Mesenchymal stem cell (in vitro differentiated cells and primary cell): ENCODE data around the gene JPT1.

ENCODE experiments used
- DNase-seq: peaks from one replicate; pipeline ENCODE4 v3.0.0-alpha.2; 2013
- H2AFZ ChIP-seq: one replicate; pipeline ENCODE4 v1.6.1; 2013; ENCODE audit warnings: low read depth, mild to moderate bottlenecking, control low read depth, inconsistent platforms, low read length, moderate library complexity
- H2AK5ac ChIP-seq: 2 replicates; pipeline ENCODE4 v1.6.1; 2013; ENCODE audit warnings: low read length, moderate library complexity, mild to moderate bottlenecking, inconsistent platforms; ENCODE audit not compliant: severe bottlenecking
- H2BK120ac ChIP-seq: one replicate; pipeline ENCODE4 v1.6.1; 2013; ENCODE audit warnings: low read depth, mild to moderate bottlenecking, inconsistent platforms, low read length, moderate library complexity
- H2BK12ac ChIP-seq, 2 experiments: one replicate each; pipeline ENCODE4 v1.6.1; 2013; ENCODE audit warnings: inconsistent platforms in 2 of 2, low read length in 2 of 2, mild to moderate bottlenecking in 2 of 2, moderate library complexity in 2 of 2, control low read depth in 1 of 2
- H2BK15ac ChIP-seq: one replicate; pipeline ENCODE4 v1.6.1; 2013; ENCODE audit warnings: mild to moderate bottlenecking, low read depth, inconsistent platforms; ENCODE audit not compliant: poor library complexity, severe bottlenecking
- H2BK5ac ChIP-seq: 2 replicates; pipeline ENCODE4 v1.6.1; 2013; ENCODE audit warnings: low read depth, mild to moderate bottlenecking, low read length, control low read depth, inconsistent platforms; ENCODE audit not compliant: poor library complexity, severe bottlenecking
- H3K14ac ChIP-seq, 2 experiments: one replicate each; pipeline ENCODE4 v1.6.1; 2013; ENCODE audit warnings: inconsistent platforms in 2 of 2, low read length in 2 of 2, control low read depth in 1 of 2, mild to moderate bottlenecking in 1 of 2, moderate library complexity in 1 of 2
- H3K18ac ChIP-seq, 2 experiments: one replicate each; pipeline ENCODE4 v1.6.1; 2013; ENCODE audit warnings: inconsistent platforms in 2 of 2, low read length in 2 of 2, control low read depth in 1 of 2, low read depth in 1 of 2, mild to moderate bottlenecking in 1 of 2
- H3K23ac ChIP-seq, 2 experiments: one replicate each; pipeline ENCODE4 v1.6.1; 2013; ENCODE audit warnings: inconsistent platforms in 2 of 2, low read length in 2 of 2, mild to moderate bottlenecking in 2 of 2, moderate library complexity in 2 of 2, control low read depth in 1 of 2
- H3K27ac ChIP-seq: 2 replicates; pipeline ENCODE4 v1.5.1; 2013; ENCODE audit warnings: mild to moderate bottlenecking, moderate library complexity, low read length, control low read depth, inconsistent platforms; ENCODE audit not compliant: poor library complexity, severe bottlenecking
- H3K27me3 ChIP-seq, 2 experiments: 2 replicates each; pipeline versions ENCODE4 v1.6.1 to v1.7.0; 2013; ENCODE audit warnings: low read length in 2 of 2, mild to moderate bottlenecking in 2 of 2, moderate library complexity in 2 of 2, control low read depth in 1 of 2, inconsistent platforms in 1 of 2; ENCODE audit not compliant: control insufficient read depth in 1 of 2, insufficient read depth in 1 of 2
- H3K36me3 ChIP-seq, 2 experiments: 2 replicates each; pipeline versions ENCODE4 v1.6.1 to v1.7.0; 2013; ENCODE audit warnings: low read length in 2 of 2, control low read depth in 1 of 2, inconsistent platforms in 1 of 2, low read depth in 1 of 2, mild to moderate bottlenecking in 1 of 2; ENCODE audit not compliant: insufficient read depth in 2 of 2, control insufficient read depth in 1 of 2
- H3K4ac ChIP-seq, 2 experiments: one replicate each; pipeline ENCODE4 v1.6.1; 2013; ENCODE audit warnings: inconsistent platforms in 2 of 2, low read length in 2 of 2, mild to moderate bottlenecking in 2 of 2, moderate library complexity in 2 of 2, control low read depth in 1 of 2, low read depth in 1 of 2
- H3K4me1 ChIP-seq: 2 replicates; pipeline ENCODE4 v1.6.1; 2013; ENCODE audit warnings: low read depth, low read length, control low read depth; ENCODE audit not compliant: control insufficient read depth, insufficient read depth
- H3K4me2 ChIP-seq: 2 replicates; pipeline ENCODE4 v1.6.1; 2013; ENCODE audit warnings: low read length, mild to moderate bottlenecking, inconsistent platforms; ENCODE audit not compliant: poor library complexity, severe bottlenecking
- H3K4me3 ChIP-seq, 2 experiments: 2 replicates each; pipeline versions ENCODE4 v1.5.1 to v1.7.0; 2013; ENCODE audit warnings: low read length in 2 of 2, mild to moderate bottlenecking in 2 of 2, control low read depth in 1 of 2, low read depth in 1 of 2; ENCODE audit not compliant: insufficient read depth in 1 of 2
- H3K79me1 ChIP-seq: replicated peaks from 2 replicates; pipeline ENCODE4 v1.6.1; 2013; ENCODE audit warnings: mild to moderate bottlenecking, control low read depth, low read length, inconsistent platforms; ENCODE audit not compliant: poor library complexity, severe bottlenecking
- H3K9ac ChIP-seq: 2 replicates; pipeline ENCODE4 v1.7.0; 2013; ENCODE audit warnings: mild to moderate bottlenecking, low read length, moderate library complexity
- H3K9me3 ChIP-seq: 2 replicates; pipeline ENCODE4 v1.7.0; 2013; ENCODE audit warnings: mild to moderate bottlenecking, low read length; ENCODE audit not compliant: control insufficient read depth
- H4K8ac ChIP-seq: one replicate; pipeline ENCODE4 v1.6.1; 2013; ENCODE audit warnings: inconsistent platforms, mild to moderate bottlenecking, low read length, moderate library complexity
- H4K91ac ChIP-seq: one replicate; pipeline ENCODE4 v1.6.1; 2013; ENCODE audit warnings: mild to moderate bottlenecking, low read length, inconsistent platforms
- WGBS: methylation state at CpG from one replicate; pipeline ENCODE4 v1.1.7; 2013; ENCODE audit warnings: mixed read lengths; 5-methylcytosine and 5-hydroxymethylcytosine counted together

JPT1 gene

GRCh38 chr17:75109407-75110233 lies 44.7 kb downstream of the JPT1 start, which contains the start of gene ARMC7:
Gene ARMC7 (plus strand): TSS chr17:75109969. CDS start chr17:75110289, 320 bp downstream.
- WGBS = 1% methylated on average over 62 of the region's 68 CpGs

GRCh38 chr17:75109046-75109406 lies 45.3 kb downstream of the JPT1 start:
- H3K4me3 ChIP-seq = peak overlapping the region; percentile 66 to 94

More at GRCh38 chr17:75109407-75110233, 44.7 kb downstream of the JPT1 start, which contains the start of gene ARMC7:
- Histone ChIP-seq H2BK5ac (no peak within 1 kb of the TSS), H4K8ac (peak within 1 kb of the TSS; percentile 67), H3K18ac (peak within 1 kb of the TSS in 1 of 2 experiments; percentile 69), H2AFZ (peak within 1 kb of the TSS; percentile 72), H3K4me3 (peak within 1 kb of the TSS; percentile 66 to 94), H3K4me2 (peak within 1 kb of the TSS; percentile 98), H3K4ac (peak within 1 kb of the TSS; percentile 6 to 74), H3K27ac (no peak within 1 kb of the TSS), H3K14ac (peak within 1 kb of the TSS in 1 of 2 experiments; percentile 89), H2BK15ac (peak within 1 kb of the TSS; percentile 46), H3K79me1 (peaks cover 10% of the 10 kb centered on the region), H3K27me3 (no peaks in the 10 kb centered on the region), H2BK12ac (peak within 1 kb of the TSS in 1 of 2 experiments; percentile 64), H2BK120ac (peak within 1 kb of the TSS; percentile 75), H3K9me3 (no peaks in the 10 kb centered on the region), H4K91ac (no peak within 1 kb of the TSS), H3K9ac (peak within 1 kb of the TSS; percentile 85), H2AK5ac (no peak within 1 kb of the TSS), H3K36me3 (peaks cover 3 to 7% of the 10 kb centered on the region in 2 experiments), H3K4me1 (peaks cover 32% of the 10 kb centered on the region), H3K23ac (peak within 1 kb of the TSS in 1 of 2 experiments; percentile 84)
- peak; percentile 84 for DNase-seq

GRCh38 chr17:75108193-75108592 lies 46.1 kb downstream of the JPT1 start:
- Histone ChIP-seq H3K4me2 (no peak overlapping the region), H4K8ac (no peak overlapping the region), H2AFZ (no peak overlapping the region), H3K4me1 (peaks cover 26% of the 10 kb centered on the region), H2BK12ac (no peak overlapping the region), H3K27ac (no peak overlapping the region), H3K4me3 (no peak overlapping the region), H2BK5ac (no peak overlapping the region), H2BK15ac (no peak overlapping the region), H2AK5ac (no peak overlapping the region), H4K91ac (no peak overlapping the region), H3K9ac (no peak overlapping the region), H3K36me3 (peaks cover 3 to 15% of the 10 kb centered on the region in 2 experiments), H3K4ac (no peak overlapping the region), H3K23ac (no peak overlapping the region), H3K79me1 (peaks cover 3% of the 10 kb centered on the region), H3K18ac (no peak overlapping the region), H3K9me3 (no peaks in the 10 kb centered on the region), H2BK120ac (no peak overlapping the region), H3K27me3 (no peaks in the 10 kb centered on the region), H3K14ac (no peak overlapping the region)
- 80% methylated on average over 2 of the region's 2 CpGs for WGBS
- no peak for DNase-seq

More at GRCh38 chr17:75109046-75109406, 45.3 kb downstream of the JPT1 start:
- Histone ChIP-seq H2BK5ac (no peak overlapping the region), H2BK120ac (no peak overlapping the region), H2BK12ac (no peak overlapping the region), H3K14ac (no peak overlapping the region), H2AK5ac (no peak overlapping the region), H3K9ac (peak overlapping the region; percentile 85), H3K9me3 (no peaks in the 10 kb centered on the region), H3K4me1 (peaks cover 29% of the 10 kb centered on the region), H3K18ac (peak overlapping the region in 1 of 2 experiments; percentile 69), H3K27me3 (no peaks in the 10 kb centered on the region), H3K4me2 (peak overlapping the region; percentile 98), H3K36me3 (peaks cover 3 to 11% of the 10 kb centered on the region in 2 experiments), H2BK15ac (no peak overlapping the region), H3K23ac (peak overlapping the region in 1 of 2 experiments; percentile 27), H4K91ac (no peak overlapping the region), H3K79me1 (peaks cover 7% of the 10 kb centered on the region), H2AFZ (no peak overlapping the region), H3K27ac (no peak overlapping the region), H4K8ac (peak overlapping the region; percentile 67), H3K4ac (no peak overlapping the region)
- WGBS = 25% methylated on average over 22 of the region's 22 CpGs
- DNase-seq = no peak
